ENCODE measurements around the gene MED26. TPM values are rescaled to one million over a fixed set of nuclear protein-coding genes. Genes with fewer than 3 reads are reported as not detected.

The MED26 gene
- total and polyA plus RNA-seq, 4 donors, result 7.0 to 18.2 (median 8.2) TPM

GRCh38 chr19:16615808-16616207 lies 12.2 kb downstream of the MED26 start:
- Histone ChIP-seq H3K4me3 (no peak overlapping the region), H3K27ac (ENCODE audit: low read depth in 1 of 2, low read length in 1 of 2) (no peak overlapping the region), H3K9me3 (ENCODE audit: control insufficient read depth in 4 of 4, insufficient read depth in 3 of 4, low read length in 3 of 4) (no peaks in the 10 kb centered on the region), H3K27me3 (ENCODE audit: control insufficient read depth in 3 of 3, insufficient read depth in 3 of 3, low read length in 2 of 3) (no peaks in the 10 kb centered on the region), H3K9ac (ENCODE audit: insufficient read depth in 1 of 2, low read length in 2 of 2) (no peak overlapping the region), H3K4me1 (ENCODE audit: control insufficient read depth in 5 of 5, insufficient read depth in 5 of 5, low read length in 5 of 5) (peaks cover 0 to 36% (median 0%) of the 10 kb centered on the region in 5 donors), H3K36me3 (ENCODE audit: control insufficient read depth in 4 of 4, insufficient read depth in 4 of 4, low read length in 4 of 4) (no peaks in the 10 kb centered on the region)
- DNase-seq, result no peak
- TF ChIP-seq, protein P1, sequence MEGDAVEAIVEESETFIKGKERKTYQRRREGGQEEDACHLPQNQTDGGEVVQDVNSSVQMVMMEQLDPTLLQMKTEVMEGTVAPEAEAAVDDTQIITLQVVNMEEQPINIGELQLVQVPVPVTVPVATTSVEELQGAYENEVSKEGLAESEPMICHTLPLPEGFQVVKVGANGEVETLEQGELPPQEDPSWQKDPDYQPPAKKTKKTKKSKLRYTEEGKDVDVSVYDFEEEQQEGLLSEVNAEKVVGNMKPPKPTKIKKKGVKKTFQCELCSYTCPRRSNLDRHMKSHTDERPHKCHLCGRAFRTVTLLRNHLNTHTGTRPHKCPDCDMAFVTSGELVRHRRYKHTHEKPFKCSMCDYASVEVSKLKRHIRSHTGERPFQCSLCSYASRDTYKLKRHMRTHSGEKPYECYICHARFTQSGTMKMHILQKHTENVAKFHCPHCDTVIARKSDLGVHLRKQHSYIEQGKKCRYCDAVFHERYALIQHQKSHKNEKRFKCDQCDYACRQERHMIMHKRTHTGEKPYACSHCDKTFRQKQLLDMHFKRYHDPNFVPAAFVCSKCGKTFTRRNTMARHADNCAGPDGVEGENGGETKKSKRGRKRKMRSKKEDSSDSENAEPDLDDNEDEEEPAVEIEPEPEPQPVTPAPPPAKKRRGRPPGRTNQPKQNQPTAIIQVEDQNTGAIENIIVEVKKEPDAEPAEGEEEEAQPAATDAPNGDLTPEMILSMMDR (IDR thresholded peaks at IDR 0.05; ENCODE audit: control extremely low read depth, extremely low read depth), result no peak
- ATAC-seq (ENCODE audit: insufficient read depth, low FRiP score), result no peak
- 53 to 64% methylated on average over 1 of the region's 1 CpG for WGBS, 2 donors

GRCh38 chr19:16614941-16615340 lies 13.1 kb downstream of the MED26 start:
- H3K9ac ChIP-seq (ENCODE audit: insufficient read depth in 1 of 2, low read length in 2 of 2), result no peak overlapping the region
- H3K9me3 ChIP-seq (ENCODE audit: control insufficient read depth in 4 of 4, insufficient read depth in 3 of 4, low read length in 3 of 4), result no peaks in the 10 kb centered on the region
- no peak for ATAC-seq (ENCODE audit: insufficient read depth, low FRiP score)
- peaks cover 0 to 38% (median 1%) of the 10 kb centered on the region in 5 donors for H3K4me1 ChIP-seq (ENCODE audit: control insufficient read depth in 5 of 5, insufficient read depth in 5 of 5, low read length in 5 of 5)
- DNase-seq, result no peak
- H3K4me3 ChIP-seq, result no peak overlapping the region
- WGBS, 2 donors, result 21 to 28% methylated on average over 2 of the region's 2 CpGs
- TF ChIP-seq, protein P1 (IDR thresholded peaks at IDR 0.05; ENCODE audit: control extremely low read depth, extremely low read depth), result no peak
- no peak overlapping the region for H3K27ac ChIP-seq (ENCODE audit: low read depth in 1 of 2, low read length in 1 of 2)
- no peaks in the 10 kb centered on the region for H3K36me3 ChIP-seq (ENCODE audit: control insufficient read depth in 4 of 4, insufficient read depth in 4 of 4, low read length in 4 of 4)
- H3K27me3 ChIP-seq (ENCODE audit: control insufficient read depth in 3 of 3, insufficient read depth in 3 of 3, low read length in 2 of 3), result no peaks in the 10 kb centered on the region

GRCh38 chr19:16613841-16614240 lies 14.2 kb downstream of the MED26 start:
- Histone ChIP-seq H3K27ac (ENCODE audit: low read depth in 1 of 2, low read length in 1 of 2) (no peak overlapping the region), H3K9me3 (ENCODE audit: control insufficient read depth in 4 of 4, insufficient read depth in 3 of 4, low read length in 3 of 4) (no peaks in the 10 kb centered on the region), H3K27me3 (ENCODE audit: control insufficient read depth in 3 of 3, insufficient read depth in 3 of 3, low read length in 2 of 3) (no peaks in the 10 kb centered on the region), H3K4me3 (peak overlapping the region; percentile 5), H3K9ac (ENCODE audit: insufficient read depth in 1 of 2, low read length in 2 of 2) (no peak overlapping the region), H3K36me3 (ENCODE audit: control insufficient read depth in 4 of 4, insufficient read depth in 4 of 4, low read length in 4 of 4) (no peaks in the 10 kb centered on the region), H3K4me1 (ENCODE audit: control insufficient read depth in 5 of 5, insufficient read depth in 5 of 5, low read length in 5 of 5) (peaks cover 0 to 28% (median 3%) of the 10 kb centered on the region in 5 donors)
- 65 to 81% methylated on average over 2 of the region's 2 CpGs for WGBS, 2 donors
- no peak for DNase-seq
- no peak for ATAC-seq (ENCODE audit: insufficient read depth, low FRiP score)
- TF ChIP-seq, protein P1 (IDR thresholded peaks at IDR 0.05; ENCODE audit: control extremely low read depth, extremely low read depth), result no peak

- peaks cover 0 to 28% (median 5%) of the 10 kb centered on the region in 5 donors for H3K4me1 ChIP-seq (ENCODE audit: control insufficient read depth in 5 of 5, insufficient read depth in 5 of 5, low read length in 5 of 5)
- no peaks in the 10 kb centered on the region for H3K36me3 ChIP-seq (ENCODE audit: control insufficient read depth in 4 of 4, insufficient read depth in 4 of 4, low read length in 4 of 4)
- peak overlapping the region in 1 of 2 donors; percentile 63 for H3K27ac ChIP-seq (ENCODE audit: low read depth in 1 of 2, low read length in 1 of 2)
- DNase-seq (no peak), ATAC-seq (ENCODE audit: insufficient read depth, low FRiP score) (no peak)
- H3K27me3 ChIP-seq (ENCODE audit: control insufficient read depth in 3 of 3, insufficient read depth in 3 of 3, low read length in 2 of 3), result no peaks in the 10 kb centered on the region
- H3K9ac ChIP-seq (ENCODE audit: insufficient read depth in 1 of 2, low read length in 2 of 2), result no peak overlapping the region
- H3K9me3 ChIP-seq (ENCODE audit: control insufficient read depth in 4 of 4, insufficient read depth in 3 of 4, low read length in 3 of 4), result no peaks in the 10 kb centered on the region
- WGBS, 2 donors, result 34 to 42% methylated on average over 3 of the region's 3 CpGs
- H3K4me3 ChIP-seq, result no peak overlapping the region
- TF ChIP-seq, protein P1 (IDR thresholded peaks at IDR 0.05; ENCODE audit: control extremely low read depth, extremely low read depth), result no peak
Observed at GRCh38 chr19:16612636-16613035, 15.4 kb downstream of the MED26 start.
